H1 (cell line): ENCODE data around the gene TOB1. TPM values are rescaled to one million over a fixed set of nuclear protein-coding genes. Genes with fewer than 3 reads are reported as not detected.

ENCODE experiments used
- CTCF ChIA-PET: fragments of 300-600 bp; sonication (Branson Sonifier 250); formaldehyde crosslinking; loops from one replicate; lab custom pipeline; 2021; ENCODE audit not compliant: partially characterized antibody; lab: Charles Lee
- POLR2A ChIA-PET: fragments of 300-600 bp; sonication (Branson Sonifier 250); formaldehyde crosslinking; loops from one replicate; lab custom pipeline; 2021; ENCODE audit warnings: inconsistent platforms; ENCODE audit not compliant: partially characterized antibody; lab: Charles Lee
- DNase-seq, 2 experiments: peaks; one replicate each; pipeline versions ENCODE4 v3.0.0 to v3.0.0-alpha.2; 2010 to 2022; ENCODE audit warnings: low spot score in 2 of 2, low read depth in 1 of 2, mixed read lengths in 1 of 2
- FAIRE-seq: peaks from 2 replicates; lab custom pipeline; 2011; peaks lifted over from hg19 to GRCh38; lab: Jason Lieb, UNC
- H2AFZ ChIP-seq: 2 replicates; pipeline ENCODE4 v1.8.1; 2012; ENCODE audit warnings: low read length, inconsistent platforms
- H2AK5ac ChIP-seq: 2 replicates; pipeline ENCODE4 v1.6.1; 2013; ENCODE audit warnings: low read depth, low read length
- H2BK120ac ChIP-seq: replicated peaks from 2 replicates; pipeline ENCODE3; 2013; ENCODE audit warnings: low read depth, low read length, inconsistent platforms
- H2BK12ac ChIP-seq: 2 replicates; pipeline ENCODE4 v1.6.1; 2013; ENCODE audit warnings: low read depth, low read length
- H2BK15ac ChIP-seq: 2 replicates; pipeline ENCODE4 v1.6.1; 2013; ENCODE audit warnings: low read length
- H2BK20ac ChIP-seq: 2 replicates; pipeline ENCODE4 v1.6.1; 2013; ENCODE audit warnings: low read length
- H2BK5ac ChIP-seq: 2 replicates; pipeline ENCODE4 v1.6.1; 2013; ENCODE audit warnings: low read depth, low read length
- H3K14ac ChIP-seq: 2 replicates; pipeline ENCODE4 v1.6.1; 2013; ENCODE audit warnings: inconsistent platforms; ENCODE audit not compliant: insufficient read length
- H3K18ac ChIP-seq: 2 replicates; pipeline ENCODE4 v1.6.1; 2013; ENCODE audit warnings: low read length; ENCODE audit errors: extremely low read depth
- H3K23ac ChIP-seq: 2 replicates; pipeline ENCODE4 v1.6.1; 2013; ENCODE audit warnings: inconsistent platforms; ENCODE audit not compliant: insufficient read length
- H3K23me2 ChIP-seq: 2 replicates; pipeline ENCODE4 v1.6.1; 2013; ENCODE audit warnings: low read depth, low read length
- H3K27ac ChIP-seq: 2 replicates; pipeline ENCODE4 v1.6.1; 2011; ENCODE audit warnings: low read depth, low read length, inconsistent platforms
- H3K27me3 ChIP-seq, 4 experiments: replicated peaks in 1 of 4; 1 replicate in 1 of 4; 2 replicates in 3 of 4; pipeline versions ENCODE4 v1.6.1 to v1.8.1; 2011 to 2013; ENCODE audit warnings: low read length in 3 of 4, mild to moderate bottlenecking in 3 of 4, inconsistent platforms in 2 of 4, mixed read lengths in 2 of 4, moderate library complexity in 1 of 4; ENCODE audit not compliant: control insufficient read depth in 3 of 4, insufficient read depth in 3 of 4; ENCODE audit errors: extremely low read depth in 1 of 4
- H3K36me3 ChIP-seq, 4 experiments: 2 replicates each; pipeline versions ENCODE4 v1.6.1 to v1.8.1; 2011 to 2013; ENCODE audit warnings: mild to moderate bottlenecking in 4 of 4, low read length in 3 of 4, moderate library complexity in 2 of 4, control low read depth in 1 of 4, inconsistent platforms in 1 of 4; ENCODE audit not compliant: insufficient read depth in 4 of 4, control insufficient read depth in 2 of 4
- H3K4ac ChIP-seq: replicated peaks from 2 replicates; pipeline ENCODE3; 2013; ENCODE audit warnings: low read length, low read depth, mixed read lengths, inconsistent platforms; ENCODE audit not compliant: insufficient read length
- H3K4me1 ChIP-seq, 4 experiments: replicated peaks in 1 of 4; 1 replicate in 1 of 4; 2 replicates in 3 of 4; pipeline versions ENCODE4 v1.6.1 to v1.8.1; 2011 to 2013; ENCODE audit warnings: low read length in 3 of 4, inconsistent platforms in 2 of 4, mixed read lengths in 1 of 4; ENCODE audit not compliant: insufficient read depth in 4 of 4, control insufficient read depth in 3 of 4
- H3K4me2 ChIP-seq, 2 experiments: 2 replicates each; pipeline versions ENCODE4 v1.6.1 to v1.8.1; 2011 to 2013; ENCODE audit warnings: low read depth in 2 of 2, low read length in 2 of 2, control low read depth in 1 of 2, inconsistent platforms in 1 of 2, mild to moderate bottlenecking in 1 of 2; ENCODE audit not compliant: insufficient read depth in 1 of 2
- H3K4me3 ChIP-seq, 4 experiments: fragments of 200-600, 300-600 bp in 1 of 4; sonication (generic), shearing (Covaris generic), sonication (Bioruptor Twin) in 1 of 4; 2 replicates each; pipeline versions ENCODE4 v1.5.1 to v1.8.1; 2011 to 2016; ENCODE audit warnings: low read length in 4 of 4, low read depth in 3 of 4, control low read depth in 2 of 4, inconsistent platforms in 2 of 4, mild to moderate bottlenecking in 2 of 4, mixed read lengths in 1 of 4, moderate library complexity in 1 of 4; ENCODE audit not compliant: insufficient read depth in 2 of 4; ENCODE audit errors: extremely low read depth in 1 of 4
- H3K56ac ChIP-seq: replicated peaks from 2 replicates; pipeline ENCODE3; 2013; ENCODE audit warnings: low read depth, mild to moderate bottlenecking, mixed read lengths, low read length, inconsistent platforms; ENCODE audit not compliant: insufficient read length
- H3K79me1 ChIP-seq: 2 replicates; pipeline ENCODE4 v1.6.1; 2013; ENCODE audit warnings: low read depth, low read length, control low read depth
- H3K79me2 ChIP-seq, 2 experiments: 2 replicates each; pipeline versions ENCODE4 v1.6.1 to v1.8.1; 2012 to 2013; ENCODE audit warnings: low read length in 2 of 2, mild to moderate bottlenecking in 2 of 2, inconsistent platforms in 1 of 2; ENCODE audit not compliant: insufficient read depth in 2 of 2, control insufficient read depth in 1 of 2
- H3K9ac ChIP-seq, 4 experiments: replicated peaks in 1 of 4; 1 replicate in 1 of 4; 2 replicates in 3 of 4; pipeline versions ENCODE4 v1.6.1 to v1.8.1; 2011 to 2013; ENCODE audit warnings: low read depth in 3 of 4, low read length in 3 of 4, control low read depth in 2 of 4, mild to moderate bottlenecking in 2 of 4, moderate library complexity in 2 of 4, inconsistent platforms in 1 of 4; ENCODE audit errors: extremely low read depth in 1 of 4
- H3K9me3 ChIP-seq, 2 experiments: 2 replicates each; pipeline versions ENCODE4 v1.6.1 to v1.8.1; 2012 to 2013; ENCODE audit warnings: mild to moderate bottlenecking in 2 of 2, moderate library complexity in 2 of 2, control low read depth in 1 of 2, inconsistent platforms in 1 of 2, low read depth in 1 of 2, low read length in 1 of 2, mixed read lengths in 1 of 2; ENCODE audit not compliant: insufficient read depth in 2 of 2
- H4K20me1 ChIP-seq, 2 experiments: replicated peaks in 1 of 2; 2 replicates each; pipeline versions ENCODE3 to v1.8.1; 2011 to 2013; ENCODE audit warnings: inconsistent platforms in 2 of 2, low read length in 2 of 2, mild to moderate bottlenecking in 1 of 2; ENCODE audit not compliant: insufficient read depth in 2 of 2, control insufficient read depth in 1 of 2
- H4K5ac ChIP-seq: 2 replicates; pipeline ENCODE4 v1.6.1; 2013; ENCODE audit warnings: low read length, low read depth, mixed read lengths, inconsistent platforms; ENCODE audit not compliant: insufficient read length
- H4K8ac ChIP-seq: 2 replicates; pipeline ENCODE4 v1.8.0; 2013; ENCODE audit warnings: mild to moderate bottlenecking, moderate library complexity, low read length, inconsistent platforms; ENCODE audit not compliant: insufficient read depth; ENCODE audit errors: extremely low read depth
- H4K91ac ChIP-seq: replicated peaks from 2 replicates; pipeline ENCODE3; 2013; ENCODE audit warnings: low read length, mixed read lengths, inconsistent platforms; ENCODE audit not compliant: insufficient read length
- PHF8 ChIP-seq: fragments of 200-600 bp; sonication (generic); conservative IDR thresholded peaks from 2 replicates; pipeline ENCODE4 v1.7.1; 2012; ENCODE audit warnings: low read depth, mild to moderate bottlenecking, inconsistent platforms, low read length, moderate library complexity
- RBBP5 ChIP-seq: IDR thresholded peaks from 2 replicates; pipeline ENCODE4 v1.7.1; 2012; ENCODE audit warnings: low read depth, mild to moderate bottlenecking, inconsistent platforms, low read length, moderate library complexity, borderline replicate concordance
- RFX5 ChIP-seq: IDR thresholded peaks from 2 replicates; pipeline ENCODE4 v1.6.1; 2011; ENCODE audit warnings: low read depth, low read length, improper control_type of control experiment, borderline replicate concordance
- RXRA ChIP-seq: IDR thresholded peaks from 2 replicates; pipeline ENCODE4 v1.6.1; 2011; ENCODE audit warnings: low read depth, mild to moderate bottlenecking, low read length, moderate library complexity; ENCODE audit not compliant: insufficient read depth
- SP1 ChIP-seq: IDR thresholded peaks from 2 replicates; pipeline ENCODE4 v1.6.1; 2011; ENCODE audit warnings: low read depth, low read length
- SP4 ChIP-seq: IDR thresholded peaks from 2 replicates; pipeline ENCODE4 v1.6.1; 2012; ENCODE audit warnings: low read length, inconsistent platforms
- TAF7 ChIP-seq: optimal IDR thresholded peaks from 2 replicates; pipeline ENCODE3; 2011; ENCODE audit warnings: low read depth, mild to moderate bottlenecking, inconsistent platforms, low read length, moderate library complexity, borderline replicate concordance
- TCF12 ChIP-seq: IDR thresholded peaks from 2 replicates; pipeline ENCODE4 v1.6.1; 2011; ENCODE audit warnings: low read depth, mild to moderate bottlenecking, low read length
- WGBS, 2 experiments: shearing (Covaris generic) in 1 of 2; methylation state at CpG; one replicate each; pipeline versions ENCODE4 v1.1.6 to v1.1.7; 2013 to 2015; ENCODE audit warnings: low lambda C conversion rate in 2 of 2, mixed read lengths in 2 of 2, inconsistent platforms in 1 of 2, low coverage in 1 of 2, missing lambda C conversion rate in 1 of 2; ENCODE audit not compliant: insufficient replicate concordance in 2 of 2, insufficient coverage in 1 of 2, insufficient read length in 1 of 2; ENCODE audit errors: extremely low coverage in 1 of 2, missing lambda C conversion rate in 1 of 2; 5-methylcytosine and 5-hydroxymethylcytosine counted together
- polyA plus RNA-seq, 7 experiments: library from polyadenylated mRNA; depleted of rRNA in 3 of 7; stranded (reverse) in 5 of 7; unstranded in 2 of 7; fragments of >200 nt in 5 of 7; fragments of 200-250 nt in 2 of 7; gene quantifications; 1 replicate in 5 of 7; 2 replicates in 1 of 7; 4 replicates in 1 of 7; pipeline versions ENCODE4 v1.2.1 to v1.2.3, GENCODE V29; 2011 to 2013; ENCODE audit warnings: missing spikeins in 2 of 7, mixed read lengths in 2 of 7
- total RNA-seq: library from RNA; stranded (reverse); fragmentation: NEBNext Ultra II Directional; extraction: Animal tissue kit (Norgen Biotek cat#: 25700); gene quantifications from 2 replicates; pipeline ENCODE4 v1.2.1, GENCODE V29; 2021
- TF ChIP-seq, protein P1 (sequence below): IDR thresholded peaks from 2 replicates; pipeline ENCODE4 v1.6.1; 2012; ENCODE audit warnings: low read length, inconsistent platforms

TOB1 gene
- total and polyA plus RNA-seq, 2 of the 8 experiments (the other 6 are each of a cell fraction or from before 2014, with no cell fraction given) = 14.4 to 20.8 TPM

- Histone ChIP-seq H3K9me3 (no peaks in the 10 kb centered on the region), H3K27me3 (no peaks in the 10 kb centered on the region), H4K20me1 (peaks cover 7 to 12% of the 10 kb centered on the region in 2 experiments), H3K23ac (no peak overlapping the region), H4K5ac (peak overlapping the region; percentile 81), H3K18ac (peak overlapping the region; percentile 84), H3K36me3 (peaks cover 0 to 14% (median 4%) of the 10 kb centered on the region in 4 experiments; a peak in 4 of 8 replicates), H2AFZ (no peak overlapping the region), H2BK12ac (no peak overlapping the region), H2BK120ac (peak overlapping the region; percentile 75), H3K79me2 (peaks cover 0 to 37% of the 10 kb centered on the region in 2 experiments; a peak in 3 of 4 replicates), H3K23me2 (peaks cover 4% of the 10 kb centered on the region; the same call in 1 of the 2 replicates), H3K4me3 (peak overlapping the region; percentile 77 to 99 (median 88)), H2AK5ac (no peak overlapping the region; the same call in 1 of the 2 replicates), H3K27ac (peak overlapping the region; percentile 83), H3K9ac (peak overlapping the region; percentile 85 to 97 (median 90)), H3K4me1 (peaks cover 0 to 2% (median 0%) of the 10 kb centered on the region in 4 experiments; a peak in 3 of 7 replicates), H2BK5ac (peak overlapping the region; percentile 68; the same call in 1 of the 2 replicates), H4K8ac (peak overlapping the region; percentile 73), H2BK20ac (no peak overlapping the region), H3K4me2 (peak overlapping the region; percentile 61 to 81), H4K91ac (peak overlapping the region; percentile 61), H3K56ac (peak overlapping the region; percentile 78), H3K14ac (peak overlapping the region; percentile 11), H3K4ac (peak overlapping the region; percentile 66), H3K79me1 (no peaks in the 10 kb centered on the region), H2BK15ac (peak overlapping the region; percentile 81; the same call in 1 of the 2 replicates)
- ChIA-PET CTCF (interaction anchor here (0.8 to 31.7 kb wide), 5 partner anchors 15 to 83 kb away, joined by 3 to 735 read pairs (median 6); no protein-coding TSS in a partner anchor), POLR2A (interaction anchor here (0.8 to 9.7 kb wide), 40 partner anchors 7 to 315 kb away, joined by 3 to 308 read pairs (median 8); partner anchors contain the start of genes LUC7L3, NME1 and NME2)
- DNase-seq = peak in 1 of 2 experiments; percentile 76
- FAIRE-seq = no peak
- 1% methylated on average over 14 of the region's 50 CpGs; no CpG with 5 or more reads in 1 of the 2 experiments for WGBS, 2 experiments
- no peak for TF ChIP-seq RFX5
- TF ChIP-seq RXRA = no peak
- no peak; the same call in 1 of the 2 replicates for TF ChIP-seq PHF8
- no peak for TF ChIP-seq TAF7
- no peak for TF ChIP-seq TCF12
- TF ChIP-seq SP1 = 0 out of 2 replicates have a peak, but pooled peaks have one; percentile 9
- peak; percentile 87; the same call in 1 of the 2 replicates for TF ChIP-seq RBBP5
- TF ChIP-seq SP4 = no peak
- TF ChIP-seq, protein P1, sequence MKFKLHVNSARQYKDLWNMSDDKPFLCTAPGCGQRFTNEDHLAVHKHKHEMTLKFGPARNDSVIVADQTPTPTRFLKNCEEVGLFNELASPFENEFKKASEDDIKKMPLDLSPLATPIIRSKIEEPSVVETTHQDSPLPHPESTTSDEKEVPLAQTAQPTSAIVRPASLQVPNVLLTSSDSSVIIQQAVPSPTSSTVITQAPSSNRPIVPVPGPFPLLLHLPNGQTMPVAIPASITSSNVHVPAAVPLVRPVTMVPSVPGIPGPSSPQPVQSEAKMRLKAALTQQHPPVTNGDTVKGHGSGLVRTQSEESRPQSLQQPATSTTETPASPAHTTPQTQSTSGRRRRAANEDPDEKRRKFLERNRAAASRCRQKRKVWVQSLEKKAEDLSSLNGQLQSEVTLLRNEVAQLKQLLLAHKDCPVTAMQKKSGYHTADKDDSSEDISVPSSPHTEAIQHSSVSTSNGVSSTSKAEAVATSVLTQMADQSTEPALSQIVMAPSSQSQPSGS = no peak
Measured at GRCh38 chr17:50865060-50865867, 890 bp downstream of the TOB1 start.
